GM18499 (cell line): Measurements from ENCODE around the gene SPRYD3.

ENCODE experiments used
- ATAC-seq: cut with Tn5 transposase; IDR thresholded peaks from one replicate; pipeline ENCODE4 v1.9.1; 2021; ENCODE audit warnings: moderate number of reproducible peaks; ENCODE audit not compliant: insufficient read depth, unreplicated experiment

Gene SPRYD3

GRCh38 chr12:53064613-53065436 lies 14.4 kb downstream of the SPRYD3 start:
- ATAC-seq, result no peak

GRCh38 chr12:53063708-53064612 lies 15.2 kb downstream of the SPRYD3 start:
- ATAC-seq, result no peak

- no peak for ATAC-seq
These were observed 16.0 kb downstream of the SPRYD3 start for GRCh38 chr12:53062977-53063707.

GRCh38 chr12:53062011-53062961 lies 16.9 kb downstream of the SPRYD3 start:
- ATAC-seq, result no peak

- no peak for ATAC-seq
These were observed 17.7 kb downstream of the SPRYD3 start for GRCh38 chr12:53061404-53062010.

GRCh38 chr12:53060721-53061276 lies 18.4 kb downstream of the SPRYD3 start:
- ATAC-seq, result no peak

- no peak for ATAC-seq
These were observed 19.0 kb downstream of the SPRYD3 start for GRCh38 chr12:53060064-53060720.

GRCh38 chr12:53059434-53060063 lies 19.6 kb downstream of the SPRYD3 start:
- ATAC-seq, result no peak

- ATAC-seq, result no peak
These were observed 20.3 kb downstream of the SPRYD3 start for GRCh38 chr12:53058674-53059433.

- no peak for ATAC-seq
These were observed 21.2 kb downstream of the SPRYD3 start for GRCh38 chr12:53057816-53058500.

- no peak for ATAC-seq
These were observed 22.3 kb downstream of the SPRYD3 start for GRCh38 chr12:53056901-53057300.

GRCh38 chr12:53056296-53056695 lies 22.9 kb downstream of the SPRYD3 start:
- ATAC-seq, result no peak

GRCh38 chr12:53055471-53056266 lies 23.5 kb downstream of the SPRYD3 start:
- no peak for ATAC-seq

GRCh38 chr12:53054112-53054878 lies 24.9 kb downstream of the SPRYD3 start:
- ATAC-seq, result peak; percentile 53
